Ramos (cell line): ENCODE data around the gene STX18.

ENCODE experiments used
- in situ Hi-C: fragments of 300-500 bp; cut with MboI; formaldehyde crosslinking; loops from one replicate; pipeline ENCODE4 v1.14.3; 2022; ENCODE audit warnings: low sequenced_read_pairs; ENCODE audit not compliant: unreplicated experiment

The STX18 gene

GRCh38 chr4:4409416-4410115, 132.3 kb downstream of the STX18 start:
- in situ Hi-C loops, result no loop called here

DNA sequence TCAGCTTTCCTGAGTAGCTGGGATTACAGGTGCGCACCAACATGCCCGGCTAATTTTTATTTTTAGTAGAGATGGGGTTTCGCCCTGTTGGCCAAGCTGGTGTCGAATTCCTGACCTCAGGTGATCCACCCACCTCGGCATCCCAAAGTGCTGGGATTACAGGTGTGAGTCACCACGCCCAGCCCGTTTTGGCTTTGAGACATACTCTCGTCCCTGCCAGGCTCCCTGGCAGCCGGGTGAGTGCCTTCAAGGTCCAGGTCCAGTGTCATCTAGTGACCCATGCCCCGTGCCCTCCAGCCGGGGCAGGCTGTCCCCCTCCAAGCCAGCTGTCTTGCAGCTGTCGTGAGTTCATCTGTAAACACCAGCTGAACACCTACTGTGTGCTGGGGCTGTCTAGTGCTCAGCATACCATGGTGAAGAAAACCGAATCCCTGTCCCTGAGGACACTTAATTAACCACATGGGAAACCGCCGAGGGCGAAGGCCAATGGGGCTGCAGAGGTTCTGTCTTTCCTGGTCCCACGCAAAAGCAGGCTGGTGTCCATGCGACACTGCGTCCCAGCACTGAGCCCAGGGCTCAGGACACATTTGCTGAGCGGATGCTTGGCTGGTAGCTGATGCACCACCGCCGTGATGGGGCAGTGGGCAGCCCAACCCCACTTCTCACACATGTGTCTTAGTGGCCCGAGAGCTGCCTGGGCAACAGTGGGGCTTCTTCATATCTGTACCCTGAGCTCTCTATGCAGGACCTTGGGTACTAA, 133.1 kb downstream of the STX18 start:
- in situ Hi-C loops, result no loop called here

GRCh38 chr4:4408132-4408523, 133.7 kb downstream of the STX18 start:
- in situ Hi-C loops, result no loop called here

DNA sequence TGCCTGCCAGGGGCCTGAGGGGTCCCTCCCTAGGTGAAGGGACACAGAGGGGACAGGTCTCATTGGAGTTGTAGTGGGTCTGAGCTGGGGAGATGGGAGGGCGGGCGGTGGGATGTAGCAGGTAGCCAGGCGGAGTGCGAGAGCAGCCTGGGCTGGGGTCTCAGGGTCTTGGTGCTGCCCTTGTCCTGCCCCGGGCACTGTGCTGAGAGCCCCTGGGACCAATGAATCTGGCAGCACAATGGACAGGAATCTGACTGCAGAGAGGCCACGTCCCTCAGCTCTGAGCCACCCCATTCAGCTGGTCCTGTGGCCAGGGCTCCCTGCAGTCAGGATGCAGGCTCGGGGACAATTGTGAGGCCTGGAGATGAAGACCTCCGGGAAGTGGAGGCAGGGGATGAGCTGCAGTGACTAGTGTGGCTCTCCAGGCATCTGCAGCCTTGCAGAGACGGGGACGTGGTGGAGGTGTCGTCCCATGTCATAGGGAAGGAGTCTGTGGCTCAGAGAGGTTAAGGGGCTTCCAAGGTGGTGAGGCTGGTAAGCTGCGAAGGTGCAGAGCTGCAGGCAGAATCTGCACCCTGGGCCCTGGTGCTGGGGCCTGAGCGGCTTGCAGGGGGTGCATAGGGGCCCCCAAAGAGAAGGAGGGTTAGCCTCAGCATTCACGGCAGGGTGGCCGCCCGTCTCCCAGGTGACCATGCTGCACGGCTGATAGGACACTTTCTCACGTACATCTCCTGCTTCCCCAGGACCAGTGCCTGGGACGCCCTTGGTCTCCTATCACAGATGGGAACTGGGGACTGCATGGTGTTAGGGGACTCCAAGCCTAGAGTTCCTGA, 134.3 kb downstream of the STX18 start:
- in situ Hi-C loops, result no loop called here

GRCh38 chr4:4406455-4407298, 135.2 kb downstream of the STX18 start:
- in situ Hi-C loops, result no loop called here

DNA sequence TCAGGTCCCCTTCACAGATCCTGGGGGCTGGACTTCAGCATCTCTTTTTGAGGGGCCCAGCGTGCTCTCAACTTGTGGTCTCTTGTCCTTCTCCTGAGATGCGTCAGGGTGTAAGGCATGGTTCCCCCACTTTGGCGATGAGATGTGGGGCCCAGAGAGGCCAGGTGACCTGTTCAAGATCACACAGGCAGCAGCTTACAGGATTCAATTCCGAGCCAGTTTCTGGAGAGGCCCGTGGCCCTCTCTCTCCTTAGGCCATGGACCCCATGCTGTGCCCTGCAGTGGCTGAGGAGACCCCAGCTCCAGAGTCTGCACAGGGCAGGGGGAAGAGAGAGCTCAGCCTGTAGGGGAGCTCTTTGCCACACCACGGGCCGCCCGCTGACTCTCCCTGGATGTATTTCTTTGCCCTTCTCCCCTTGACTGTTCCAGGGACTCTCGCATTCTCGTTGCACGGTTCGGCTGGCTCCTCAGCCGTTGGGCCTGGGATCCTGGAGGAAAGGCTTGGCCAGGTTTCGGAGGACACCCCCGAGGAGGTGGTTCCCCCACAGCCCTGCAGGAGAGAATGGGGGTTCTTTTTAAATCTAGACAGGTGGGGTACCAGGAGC, 136.4 kb downstream of the STX18 start:
- in situ Hi-C loops, result no loop called here

DNA sequence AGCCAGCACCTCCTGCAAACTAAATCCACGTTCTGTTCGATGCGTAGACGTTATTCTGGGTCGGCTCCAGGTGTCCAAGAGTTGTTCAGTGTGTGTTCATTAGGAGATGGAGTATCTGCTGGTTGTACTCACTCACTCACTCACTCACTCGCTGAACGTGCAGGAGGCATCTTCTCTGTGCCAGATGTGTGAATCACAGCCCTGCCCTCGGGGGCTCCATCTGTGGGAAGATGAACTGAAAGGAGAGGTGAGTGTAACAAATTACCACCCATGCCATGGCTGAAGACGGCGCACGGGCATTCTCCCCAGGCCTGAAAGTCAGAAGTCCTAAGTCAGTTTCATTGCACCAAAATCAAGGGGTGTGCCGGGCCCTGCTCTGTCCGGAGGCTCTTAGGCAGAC, 138.9 kb downstream of the STX18 start:
- in situ Hi-C loops, result no loop called here

DNA sequence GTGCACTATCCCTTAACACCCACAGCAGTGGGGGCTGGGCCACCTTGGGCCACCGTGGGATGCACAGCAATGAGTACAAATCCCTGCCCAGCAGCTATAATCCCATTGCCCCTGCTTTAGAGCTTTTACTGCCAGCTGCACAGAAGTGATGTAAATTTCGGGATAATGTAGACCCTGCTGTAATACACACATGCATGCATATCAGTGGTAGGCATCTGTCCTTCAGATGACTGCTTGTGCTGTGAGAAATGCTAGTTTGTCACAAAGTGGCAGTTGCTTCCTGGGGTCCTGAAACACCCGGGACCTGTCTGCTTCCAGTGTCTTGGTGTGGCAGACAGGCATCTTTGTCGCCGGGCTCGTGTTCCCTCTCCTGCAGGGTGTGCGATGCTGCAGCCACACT, 140.8 kb downstream of the STX18 start:
- in situ Hi-C loops, result no loop called here

DNA sequence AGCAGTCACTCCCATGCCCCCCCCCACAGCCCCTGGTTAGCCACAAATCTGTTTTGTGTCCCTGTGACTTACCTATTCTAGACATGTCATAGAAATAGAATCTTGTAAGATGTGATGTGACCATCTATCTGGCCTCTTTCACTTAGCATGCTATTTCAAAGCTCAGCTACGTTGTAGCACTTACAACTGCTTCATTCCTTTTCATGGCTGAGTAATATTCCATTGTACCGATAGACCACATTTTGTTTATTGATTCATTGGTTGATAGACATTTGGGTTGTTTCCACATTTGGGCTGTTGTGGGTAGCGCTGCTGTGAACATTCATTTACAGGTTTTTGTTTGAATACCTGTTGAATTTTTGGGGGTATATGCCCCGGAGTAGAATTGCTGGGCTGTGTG, 143.4 kb downstream of the STX18 start:
- in situ Hi-C loops, result no loop called here

GRCh38 chr4:4397441-4397819, 144.4 kb downstream of the STX18 start:
- in situ Hi-C loops, result no loop called here

DNA sequence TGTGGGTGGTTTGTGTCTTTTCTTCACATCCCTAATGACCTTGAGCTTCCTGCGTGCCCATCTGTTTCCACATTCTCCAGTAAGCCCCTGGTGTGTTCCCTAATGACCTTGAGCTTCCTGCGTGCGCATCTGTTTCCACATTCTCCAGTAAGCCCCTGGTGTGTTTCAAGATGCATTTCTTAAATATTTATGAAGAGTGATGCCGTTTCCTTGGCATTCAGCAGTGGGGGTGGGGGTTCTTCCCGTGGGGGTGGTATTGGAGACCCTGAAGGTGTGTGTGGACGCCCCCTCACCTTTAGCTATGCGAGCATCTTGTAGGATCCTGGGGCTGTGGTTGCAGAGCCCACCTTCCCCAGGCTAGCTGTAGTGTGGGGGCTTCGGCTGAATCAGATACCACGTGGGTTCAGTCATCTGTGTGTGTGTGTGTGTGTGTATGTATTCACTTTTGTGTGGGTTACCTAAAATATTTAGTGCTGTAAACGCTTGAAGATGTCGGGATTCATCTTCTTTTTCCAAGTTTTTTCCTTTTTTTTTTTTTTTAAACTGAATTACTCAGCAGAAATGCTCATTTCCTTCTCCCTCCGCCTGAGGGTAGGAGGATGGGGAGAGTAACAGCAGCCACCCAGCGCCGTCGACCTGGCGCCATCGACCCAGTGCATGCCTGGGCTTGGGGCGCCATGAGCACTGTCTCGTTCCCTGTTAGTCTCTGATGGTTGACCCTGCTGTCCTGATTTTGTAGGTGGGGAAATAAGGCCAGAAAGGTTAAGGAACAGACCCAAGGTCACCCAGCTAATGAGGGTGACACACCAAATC, 145.0 kb downstream of the STX18 start:
- in situ Hi-C loops, result no loop called here

- in situ Hi-C loops, result no loop called here
Observed at GRCh38 chr4:4395849-4396627, 145.8 kb downstream of the STX18 start.

GRCh38 chr4:4395371-4395770, 146.5 kb downstream of the STX18 start:
- in situ Hi-C loops, result no loop called here

DNA sequence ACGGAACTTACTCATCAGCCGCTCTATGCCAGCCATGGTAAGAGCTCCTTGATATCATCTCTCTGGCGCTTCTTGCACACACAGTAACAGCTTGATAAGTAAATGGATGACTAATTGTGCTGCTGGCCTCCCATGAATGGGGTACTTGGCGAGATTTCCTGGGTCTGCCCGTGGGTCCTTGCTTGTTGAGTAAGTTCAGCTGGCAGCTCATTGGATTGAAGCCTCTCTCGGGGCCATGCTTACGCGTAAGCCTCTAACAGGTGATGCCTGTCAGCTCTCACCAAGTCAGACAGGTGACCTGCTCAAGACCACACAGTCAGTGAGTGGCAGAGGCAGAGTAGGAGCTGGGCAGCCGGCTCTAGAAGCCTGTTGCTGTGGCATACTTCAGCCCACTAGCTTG, 147.2 kb downstream of the STX18 start:
- in situ Hi-C loops, result no loop called here

GRCh38 chr4:4392501-4393183, 149.2 kb downstream of the STX18 start:
- in situ Hi-C loops, result no loop called here

GRCh38 chr4:4391866-4392265, 150.0 kb downstream of the STX18 start:
- in situ Hi-C loops, result no loop called here

DNA sequence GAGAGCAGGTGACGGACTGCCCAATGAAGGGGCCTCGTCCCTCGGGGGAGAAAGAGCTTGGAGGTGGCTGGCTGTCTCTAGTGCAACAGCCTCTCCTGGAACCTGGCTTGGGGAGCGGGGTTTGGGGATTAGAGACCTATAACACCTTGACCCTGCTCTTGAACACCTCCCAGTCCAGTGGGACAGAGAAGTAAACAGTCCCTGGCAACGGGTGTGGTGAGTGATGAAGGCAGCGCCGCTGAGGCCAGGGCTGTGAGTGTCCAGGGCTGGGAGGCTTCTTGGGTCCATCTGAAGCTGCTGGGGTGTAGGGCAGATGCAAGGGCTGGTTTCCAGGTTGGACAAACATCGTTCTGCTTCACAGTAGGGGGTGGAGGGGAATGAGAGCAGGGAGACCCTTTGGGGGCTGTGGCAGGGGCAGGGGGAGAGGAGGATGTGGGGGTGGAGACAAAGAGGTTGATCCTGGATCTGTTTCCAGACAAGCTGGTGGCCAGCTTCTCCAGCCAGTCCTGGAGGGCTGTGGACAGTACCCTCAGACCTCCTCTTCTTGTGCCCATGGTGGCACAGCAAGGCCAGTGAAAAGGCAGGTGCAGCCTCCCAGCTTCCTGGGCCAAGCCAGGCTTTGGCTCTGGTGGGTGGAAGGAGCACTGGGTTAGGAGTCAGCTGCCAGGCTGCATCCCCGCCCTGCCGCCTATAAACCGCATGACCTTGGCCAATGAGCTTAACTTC, 151.2 kb downstream of the STX18 start:
- in situ Hi-C loops, result no loop called here
